NCI-H1092 (cell line): ENCODE measurements around the gene IQGAP2.

ENCODE experiments used
- DNase-seq: peaks from one replicate; lab custom pipeline; 2025; lab: John Stamatoyannopoulos, UW

Gene IQGAP2

GRCh38 chr5:76606701-76607100 lies 203.6 kb downstream of the IQGAP2 start:
- no peak for DNase-seq

GRCh38 chr5:76607353-76607871 lies 204.3 kb downstream of the IQGAP2 start:
- DNase-seq: no peak

DNA sequence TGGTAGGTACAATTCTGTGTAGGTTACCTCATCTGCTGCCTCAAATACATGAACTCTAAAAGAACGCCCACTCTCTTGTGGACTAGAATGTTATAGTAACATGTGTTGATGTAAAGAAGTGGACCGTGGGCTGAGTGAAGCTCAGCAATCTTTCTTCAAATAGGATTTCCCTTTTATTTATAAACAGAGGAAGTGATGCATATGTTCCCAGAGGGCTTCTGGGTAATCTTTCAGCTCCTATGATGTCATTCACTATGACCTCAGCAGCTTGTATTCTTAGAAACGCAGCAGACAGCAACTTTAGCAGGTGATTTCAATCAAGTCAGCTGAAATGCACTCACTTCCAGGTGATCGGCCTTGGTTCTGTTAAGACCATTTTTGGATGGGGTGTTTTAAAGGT lies 205.7 kb downstream of the IQGAP2 start:
- DNase-seq: no peak

GRCh38 chr5:76610196-76610595 lies 207.1 kb downstream of the IQGAP2 start:
- DNase-seq: no peak

DNA sequence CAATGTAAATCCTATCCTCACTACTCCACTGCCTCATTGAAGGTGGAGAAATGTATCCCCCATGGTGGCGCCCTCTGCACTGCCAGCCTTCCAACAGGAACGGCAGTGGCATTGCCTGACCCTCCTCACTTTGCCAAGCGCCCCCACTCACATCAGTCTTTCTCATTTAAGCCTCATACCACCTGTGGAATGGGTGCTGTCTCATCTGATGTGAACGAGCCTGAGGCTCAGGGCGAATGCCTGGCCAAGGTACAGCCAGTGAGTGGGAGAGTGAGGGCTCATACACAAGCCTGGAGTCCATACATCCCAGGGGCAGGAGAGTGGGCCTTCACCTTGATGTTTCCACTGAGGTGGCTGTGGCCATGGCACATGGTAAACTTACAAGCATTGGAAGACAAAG lies 209.9 kb downstream of the IQGAP2 start:
- DNase-seq: no peak

DNA sequence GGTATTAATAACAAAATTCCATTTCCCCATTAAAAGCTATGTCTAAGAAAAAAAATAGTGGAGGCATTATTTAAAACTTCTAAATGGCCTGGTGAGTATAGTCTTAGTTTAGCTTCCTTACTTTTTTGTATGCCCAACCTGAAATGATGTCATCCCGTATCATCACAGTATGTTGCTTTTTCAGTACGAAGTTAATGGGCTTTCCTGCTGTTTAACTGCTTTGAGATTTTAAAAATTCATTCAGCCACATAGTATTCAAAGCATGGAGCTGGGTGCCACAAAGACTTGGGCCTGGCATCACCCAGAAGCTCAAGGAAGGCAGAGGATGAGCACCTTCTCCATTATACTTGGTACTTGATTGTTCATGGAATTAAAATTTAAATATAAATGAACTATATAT lies 212.7 kb downstream of the IQGAP2 start:
- no peak for DNase-seq

DNA sequence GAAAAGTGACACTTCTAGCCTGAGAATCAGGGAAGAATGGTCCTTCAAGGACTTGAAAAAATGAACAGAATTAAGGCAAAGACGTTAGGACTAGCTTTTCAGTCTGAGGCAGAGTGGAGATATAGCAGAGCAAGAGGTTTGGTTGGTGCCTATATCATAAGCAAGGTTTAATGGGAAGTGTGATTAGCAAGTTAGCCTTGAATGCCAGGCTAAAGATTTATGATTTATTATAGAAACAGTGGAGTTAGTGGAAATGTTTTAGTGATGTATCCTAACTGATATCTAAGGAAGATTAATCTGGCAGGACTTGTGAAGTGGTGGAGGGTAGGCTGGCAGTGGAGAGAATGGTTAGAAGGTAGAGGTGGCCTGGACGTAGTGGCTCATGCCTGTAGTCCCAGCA lies 213.1 kb downstream of the IQGAP2 start:
- DNase-seq: no peak

DNA sequence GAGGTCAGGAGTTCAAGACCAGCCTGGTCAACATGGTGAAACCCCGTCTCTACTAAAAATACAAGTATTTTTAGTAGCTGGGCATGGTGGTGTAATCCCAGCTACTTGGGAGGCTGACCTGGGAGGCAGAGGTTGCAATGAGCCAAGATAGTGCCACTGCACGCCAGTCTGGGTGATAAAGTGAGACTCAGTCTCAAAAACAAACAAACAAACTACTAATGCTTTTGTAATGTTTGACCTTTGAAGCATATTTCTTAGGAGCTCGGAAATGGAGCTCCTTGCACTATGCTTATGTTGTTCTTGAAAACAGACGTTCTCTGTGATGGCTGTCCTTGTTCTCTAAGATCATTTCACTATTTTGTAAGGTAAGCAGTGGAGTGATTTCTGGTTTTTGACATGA lies 214.1 kb downstream of the IQGAP2 start:
- no peak for DNase-seq

DNA sequence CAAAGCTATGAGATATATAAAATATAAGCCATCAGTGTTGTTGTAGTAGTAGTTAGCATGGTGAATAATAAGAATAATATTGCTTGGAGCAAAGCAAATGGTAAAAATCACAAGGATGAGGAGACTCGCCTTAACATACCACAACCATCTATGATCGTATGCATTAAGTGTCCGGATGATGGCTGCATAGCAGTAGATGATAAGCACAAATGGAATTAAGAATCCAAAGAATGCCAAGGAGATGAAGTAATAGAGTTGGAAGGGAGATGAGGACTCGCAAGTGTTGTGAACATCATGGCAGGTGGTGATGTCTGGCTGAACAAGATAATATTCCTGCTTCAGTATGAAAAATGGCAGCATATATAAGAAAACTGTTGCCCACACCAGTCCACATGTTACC lies 214.6 kb downstream of the IQGAP2 start:
- no peak for DNase-seq

DNA sequence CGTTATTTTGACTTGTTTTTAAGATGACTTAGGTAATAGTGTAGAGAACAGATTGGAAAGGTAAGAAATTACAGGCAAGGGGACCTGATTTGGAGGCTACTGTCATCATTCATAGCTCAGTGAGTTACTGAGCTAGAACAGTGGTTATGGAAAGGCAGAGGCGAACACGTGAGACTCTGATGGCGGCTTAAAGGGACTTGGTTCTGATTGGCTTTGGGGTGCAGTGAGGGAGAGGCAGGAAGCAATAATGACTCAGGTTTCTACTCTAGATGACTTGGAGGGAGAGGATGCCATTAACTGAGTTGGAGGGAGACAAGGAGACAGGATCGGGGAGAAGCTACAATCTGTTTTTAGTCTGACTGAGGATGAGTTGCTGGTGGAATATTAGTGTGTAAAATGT lies 217.1 kb downstream of the IQGAP2 start:
- DNase-seq: no peak

GRCh38 chr5:76622076-76622475 lies 219.0 kb downstream of the IQGAP2 start:
- no peak for DNase-seq

DNA sequence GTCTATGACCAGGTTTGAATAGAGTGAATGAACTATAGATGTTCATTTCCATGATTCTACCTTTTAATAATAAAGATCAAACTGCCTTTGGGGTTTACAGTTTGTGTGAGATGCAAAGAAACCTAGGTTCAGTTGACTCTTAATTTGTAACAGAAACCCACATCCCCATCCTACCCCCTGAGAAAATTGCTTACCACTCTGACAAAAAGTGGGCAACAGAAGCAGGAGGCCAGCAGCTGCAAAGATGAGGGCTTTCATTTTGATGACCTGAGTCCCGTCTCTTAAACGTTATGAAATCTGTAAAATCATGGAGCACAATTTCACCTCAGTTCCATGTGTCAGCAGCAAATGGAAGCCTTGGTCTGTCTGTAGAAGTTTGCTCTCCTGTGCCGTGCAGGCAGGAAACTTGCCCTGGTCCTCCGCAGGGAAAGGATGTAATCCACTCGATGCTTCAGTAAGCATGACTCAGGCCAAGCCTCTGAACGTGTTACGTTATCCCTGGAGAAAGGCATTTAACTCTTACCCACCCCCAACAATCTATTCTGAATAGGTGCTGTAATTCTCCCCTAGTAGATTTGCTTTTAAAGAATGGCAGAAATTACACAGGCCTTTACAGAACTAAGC lies 220.0 kb downstream of the IQGAP2 start, which contains the start of gene F2RL2:
F2RL2 (minus strand) TSS at position 431 of the 624 bp plus-strand sequence; CDS start at position 258, 173 bp downstream.
- DNase-seq: no peak

DNA sequence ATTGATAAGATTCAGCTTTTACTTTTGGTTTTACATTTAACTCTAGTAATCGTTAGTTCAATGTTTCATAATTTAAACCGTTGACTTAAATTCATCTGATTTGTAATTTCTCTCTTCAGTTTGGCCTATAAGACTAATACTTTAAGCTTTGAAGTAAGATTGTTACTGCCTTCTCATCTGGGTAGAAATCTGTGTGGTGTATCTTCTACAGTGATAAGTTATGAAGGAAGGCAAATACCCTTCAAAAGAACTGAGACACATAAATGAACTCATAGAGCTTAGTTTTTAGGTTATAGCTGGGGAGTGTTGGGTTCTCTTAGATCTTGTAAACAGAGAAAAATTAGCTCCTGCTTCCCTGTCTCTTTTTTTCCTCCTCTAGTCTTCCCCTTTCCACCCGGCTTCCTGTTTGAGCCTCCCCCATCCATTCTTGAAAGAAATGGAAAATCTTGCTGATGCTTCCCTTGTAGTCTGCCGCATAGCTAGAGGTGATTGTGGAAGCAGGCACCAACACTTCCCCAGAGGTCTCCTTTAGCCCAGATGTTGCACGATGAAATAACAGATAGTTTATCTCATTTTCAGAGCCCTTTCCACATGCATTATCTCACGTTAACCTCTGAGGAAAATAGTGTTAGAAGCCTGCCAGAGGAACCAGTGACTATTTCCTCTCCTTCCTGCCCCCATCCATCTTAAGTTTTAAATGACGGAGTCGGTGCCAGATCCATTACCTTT lies 222.2 kb downstream of the IQGAP2 start:
- no peak for DNase-seq

DNA sequence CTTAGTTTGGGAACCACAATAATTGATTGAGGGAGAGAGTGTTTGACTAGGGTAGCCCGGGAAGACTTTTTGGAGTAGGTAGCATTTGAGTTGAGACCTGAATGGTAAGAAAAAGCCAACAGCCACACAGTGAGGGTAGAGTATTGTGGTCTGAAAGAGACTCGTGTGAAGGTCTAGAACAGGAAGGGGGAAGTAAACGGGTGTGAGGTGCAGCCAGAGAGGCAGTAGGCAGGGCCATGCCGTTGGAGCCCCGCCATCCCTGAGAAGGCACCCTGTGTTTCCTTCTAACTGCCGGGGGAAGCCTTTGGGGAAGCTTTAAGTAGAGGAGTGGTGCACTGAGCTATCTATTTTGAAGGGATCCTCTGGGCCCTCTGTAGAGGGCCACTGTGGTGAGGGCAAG lies 223.7 kb downstream of the IQGAP2 start:
- DNase-seq: no peak

DNA sequence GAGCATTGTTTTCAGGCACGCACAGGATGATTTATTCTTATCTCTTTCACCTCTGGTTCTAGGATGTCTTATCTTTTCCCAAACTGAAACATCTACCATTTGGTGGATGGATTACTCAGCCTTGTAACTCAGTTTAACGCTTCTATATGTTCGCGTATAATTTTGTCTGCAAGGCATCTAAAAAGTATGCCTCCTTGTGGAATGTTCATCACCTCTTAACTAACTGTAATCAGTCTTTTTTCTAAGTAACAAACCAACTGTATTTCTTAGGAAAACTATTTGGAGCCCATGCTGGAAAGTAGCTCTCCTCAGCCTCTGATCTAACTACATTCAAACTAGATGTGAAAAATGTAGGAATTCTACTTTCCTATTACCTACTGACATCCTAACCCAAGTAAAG lies 231.6 kb downstream of the IQGAP2 start:
- DNase-seq: no peak

- DNase-seq: no peak
These were observed 234.4 kb downstream of the IQGAP2 start for GRCh38 chr5:76637490-76637889.

- no peak for DNase-seq
These were observed 235.4 kb downstream of the IQGAP2 start for GRCh38 chr5:76638479-76638878.

- no peak for DNase-seq
These were observed 238.5 kb downstream of the IQGAP2 start for GRCh38 chr5:76641514-76642120.

DNA sequence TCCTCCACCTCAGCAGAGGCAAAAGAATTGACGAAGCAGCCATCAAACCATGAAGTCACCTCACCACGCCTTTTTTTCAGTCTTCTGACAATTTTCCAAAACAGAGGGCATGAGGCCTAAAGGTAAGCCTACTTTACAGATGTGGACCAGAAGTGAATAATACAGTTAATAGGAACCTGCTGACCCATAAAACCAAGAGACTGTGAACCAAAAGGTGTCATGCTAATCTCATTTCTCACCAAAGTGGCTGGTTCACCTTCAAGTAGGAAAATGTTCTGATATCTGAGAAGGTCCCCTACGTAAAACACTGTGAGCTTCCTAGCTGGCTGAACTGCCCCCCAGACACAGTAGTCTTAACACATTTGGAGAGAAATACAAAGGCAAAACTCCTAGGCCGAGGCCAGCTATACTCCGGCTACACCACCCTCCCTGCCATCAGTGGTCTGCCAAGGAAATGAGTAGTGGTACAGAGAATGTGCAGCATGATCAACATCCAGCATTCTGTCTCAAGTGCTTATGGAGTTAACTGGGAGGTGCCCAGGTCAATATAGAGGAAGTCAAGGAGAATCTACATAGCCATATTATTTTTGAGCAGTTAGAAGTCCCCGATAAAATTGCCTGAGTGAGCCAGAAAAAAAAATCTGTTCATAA lies 239.4 kb downstream of the IQGAP2 start:
- no peak for DNase-seq

DNA sequence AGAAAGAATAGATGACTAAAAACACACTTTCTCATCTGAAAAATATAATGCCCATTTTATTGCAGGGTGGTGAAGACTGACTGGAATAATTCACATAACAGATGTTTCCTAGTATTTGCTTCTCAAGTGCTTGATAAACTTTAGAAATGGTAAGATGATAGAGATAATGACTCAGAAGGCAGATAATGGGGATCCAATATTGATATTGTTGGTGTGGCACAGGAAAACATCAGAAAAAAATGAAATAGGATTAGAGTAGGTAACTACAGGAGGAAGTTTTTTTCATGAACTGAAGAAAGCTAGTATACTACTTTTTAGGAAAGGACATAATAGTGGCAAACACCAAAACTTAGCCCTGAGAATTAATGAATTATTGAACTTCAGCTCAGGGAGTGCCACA lies 240.3 kb downstream of the IQGAP2 start:
- no peak for DNase-seq

- no peak for DNase-seq
These were observed 246.1 kb downstream of the IQGAP2 start for GRCh38 chr5:76649140-76649539.

DNA sequence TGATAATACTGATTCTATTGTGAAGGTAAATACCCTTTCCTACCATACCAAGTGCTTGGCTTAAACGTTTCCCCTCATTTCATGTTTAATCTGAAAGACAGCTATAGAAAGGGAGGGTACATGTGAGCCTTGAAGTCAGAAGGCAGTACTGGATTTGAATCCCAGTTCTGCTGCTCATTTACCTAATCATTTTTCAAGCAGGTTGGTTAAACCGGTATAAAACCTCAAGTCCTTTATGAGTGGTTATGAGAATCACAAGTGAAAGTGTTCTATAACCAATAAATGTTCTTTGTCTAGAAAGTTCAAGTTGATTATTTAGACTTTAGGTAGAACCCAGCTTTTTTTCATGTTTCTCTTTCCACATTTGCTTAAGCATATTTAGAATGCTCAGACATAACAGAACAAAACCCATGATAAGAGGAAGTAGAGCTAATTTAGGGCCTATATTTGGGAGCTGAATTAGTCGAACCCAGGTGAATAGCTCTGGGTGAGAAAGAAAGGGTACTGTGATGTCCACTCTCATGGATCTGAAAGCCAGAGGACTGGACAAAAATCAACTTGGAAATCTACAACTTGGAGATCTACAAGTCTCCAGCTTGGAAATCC lies 249.8 kb downstream of the IQGAP2 start:
- DNase-seq: no peak
